ENCODE data around the gene IGFBP2.

The IGFBP2 gene

DNA sequence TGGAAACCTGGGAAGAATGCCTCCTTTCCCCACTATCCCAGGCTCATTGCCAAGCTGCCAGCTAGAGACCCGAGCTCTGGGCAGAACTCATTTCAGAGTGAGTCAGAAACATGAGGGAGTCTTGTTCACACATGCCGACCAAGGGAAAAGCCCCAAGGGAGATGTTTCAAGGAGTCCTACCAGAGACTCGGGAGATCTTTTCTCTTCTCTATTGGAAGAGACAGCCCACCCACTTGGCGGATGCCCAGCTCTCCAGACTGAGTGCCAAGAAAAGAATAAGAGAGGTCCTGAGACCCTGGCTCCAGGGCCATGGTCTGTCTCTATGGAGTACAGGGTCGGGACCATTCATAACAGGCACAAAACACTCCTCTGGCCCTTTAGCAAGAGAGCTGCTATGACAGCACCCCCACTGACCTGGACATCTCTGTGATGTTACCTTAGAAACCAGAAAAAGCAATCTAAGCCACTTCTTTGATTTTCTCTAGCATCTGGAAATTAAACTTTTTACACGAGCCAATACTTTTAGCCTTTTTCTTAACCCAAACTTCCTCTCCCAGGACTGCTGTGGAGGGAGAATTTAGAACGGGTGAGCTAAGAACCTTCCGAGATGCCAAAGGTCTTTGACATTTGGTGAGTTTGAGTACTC is 80.6 kb downstream of the IGFBP2 start:
- TF ChIP-seq, protein P1, sequence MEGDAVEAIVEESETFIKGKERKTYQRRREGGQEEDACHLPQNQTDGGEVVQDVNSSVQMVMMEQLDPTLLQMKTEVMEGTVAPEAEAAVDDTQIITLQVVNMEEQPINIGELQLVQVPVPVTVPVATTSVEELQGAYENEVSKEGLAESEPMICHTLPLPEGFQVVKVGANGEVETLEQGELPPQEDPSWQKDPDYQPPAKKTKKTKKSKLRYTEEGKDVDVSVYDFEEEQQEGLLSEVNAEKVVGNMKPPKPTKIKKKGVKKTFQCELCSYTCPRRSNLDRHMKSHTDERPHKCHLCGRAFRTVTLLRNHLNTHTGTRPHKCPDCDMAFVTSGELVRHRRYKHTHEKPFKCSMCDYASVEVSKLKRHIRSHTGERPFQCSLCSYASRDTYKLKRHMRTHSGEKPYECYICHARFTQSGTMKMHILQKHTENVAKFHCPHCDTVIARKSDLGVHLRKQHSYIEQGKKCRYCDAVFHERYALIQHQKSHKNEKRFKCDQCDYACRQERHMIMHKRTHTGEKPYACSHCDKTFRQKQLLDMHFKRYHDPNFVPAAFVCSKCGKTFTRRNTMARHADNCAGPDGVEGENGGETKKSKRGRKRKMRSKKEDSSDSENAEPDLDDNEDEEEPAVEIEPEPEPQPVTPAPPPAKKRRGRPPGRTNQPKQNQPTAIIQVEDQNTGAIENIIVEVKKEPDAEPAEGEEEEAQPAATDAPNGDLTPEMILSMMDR (IDR thresholded peaks at IDR 0.05; ENCODE audit: insufficient read depth, low read depth, low read length, missing control alignments), result no peak
- no peak overlapping the region for H3K4me3 ChIP-seq (ENCODE audit: low read depth, low read length)
- no peak for DNase-seq (ENCODE audit: low read depth)
